Upper lobe of left lung (tissue), 4 donors: ENCODE results near the gene GRAMD1A.

Experiments used
- CTCF ChIP-seq, 6 experiments: fragments of 450-650 bp in 4 of 6; fragments of 200-600 bp in 2 of 6; sonication (generic) in 2 of 6; IDR thresholded peaks; one replicate each; pipeline ENCODE4 v1.5.1; 2016 to 2019; ENCODE audit warnings: antibody characterized with exemption in 6 of 6
- POLR2AphosphoS5 ChIP-seq, 2 donors: sonication (generic); formaldehyde crosslinking; IDR thresholded peaks; one replicate each; pipeline ENCODE4 v1.5.1; 2017; ENCODE audit warnings: antibody characterized with exemption in 2 of 2

GRCh38 chr19:34983786-34984185, 16.3 kb upstream of the GRAMD1A start:
- no peak for TF ChIP-seq CTCF (IDR thresholded peaks at IDR 0.05)
- TF ChIP-seq POLR2AphosphoS5 (IDR thresholded peaks at IDR 0.05): no peak
